ENCODE measurements around the gene INPP5A.

- TF ChIP-seq CTCF (IDR thresholded peaks at IDR 0.05; ENCODE audit: poor library complexity) (no peak), EZH2 (IDR thresholded peaks at IDR 0.05; ENCODE audit: borderline replicate concordance) (no peak)
Observed at GRCh38 chr10:132763545-132763944, 226.0 kb downstream of the INPP5A start.
